Astrocyte (in vitro differentiated cells and primary cell): Measurements from ENCODE around the gene FAM3D. TPM values are rescaled to one million over a fixed set of nuclear protein-coding genes. Genes with fewer than 3 reads are reported as not detected.

Experiments used
- DNase-seq: peaks from one replicate; pipeline ENCODE4 v3.0.0-alpha.2; 2010; ENCODE audit warnings: low read depth
- FAIRE-seq: peaks from 2 replicates; lab custom pipeline; 2011; peaks lifted over from hg19 to GRCh38; lab: Jason Lieb, UNC
- H2AFZ ChIP-seq: 2 replicates; pipeline ENCODE4 v1.6.0; 2012; ENCODE audit warnings: low read depth, low read length, inconsistent platforms
- H3K27ac ChIP-seq: 2 replicates; pipeline ENCODE4 v1.5.1; 2011; ENCODE audit warnings: low read depth, low read length, inconsistent platforms
- H3K27me3 ChIP-seq: 2 replicates; pipeline ENCODE4 v1.6.0; 2011; ENCODE audit warnings: low read length, inconsistent platforms; ENCODE audit not compliant: insufficient read depth
- H3K36me3 ChIP-seq: 2 replicates; pipeline ENCODE4 v1.5.1; 2011; ENCODE audit warnings: low read length, inconsistent platforms; ENCODE audit not compliant: insufficient read depth
- H3K4me1 ChIP-seq: 2 replicates; pipeline ENCODE4 v1.5.1; 2011; ENCODE audit warnings: low read length, inconsistent platforms; ENCODE audit not compliant: insufficient read depth
- H3K4me2 ChIP-seq: 2 replicates; pipeline ENCODE4 v1.6.0; 2012; ENCODE audit warnings: low read length, inconsistent platforms
- H3K4me3 ChIP-seq: 2 replicates; pipeline ENCODE4 v1.5.1; 2011; ENCODE audit warnings: low read depth, mild to moderate bottlenecking, low read length, inconsistent platforms; ENCODE audit not compliant: insufficient read depth
- H3K79me2 ChIP-seq: 2 replicates; pipeline ENCODE4 v1.6.0; 2012; ENCODE audit warnings: mild to moderate bottlenecking, low read length, inconsistent platforms; ENCODE audit not compliant: insufficient read depth
- H3K9ac ChIP-seq: 2 replicates; pipeline ENCODE4 v1.6.0; 2012; ENCODE audit warnings: mild to moderate bottlenecking, low read length, inconsistent platforms
- H3K9me3 ChIP-seq: 2 replicates; pipeline ENCODE4 v1.5.1; 2012; ENCODE audit warnings: low read depth, mild to moderate bottlenecking, low read length, inconsistent platforms; ENCODE audit not compliant: insufficient read depth
- H4K20me1 ChIP-seq: 2 replicates; pipeline ENCODE4 v1.6.0; 2012; ENCODE audit warnings: low read length, inconsistent platforms; ENCODE audit not compliant: insufficient read depth
- H3K27ac Mint-ChIP-seq: one replicate; pipeline ENCODE4 v1.8.0; 2021; ENCODE audit warnings: mild to moderate bottlenecking, mixed read lengths; ENCODE audit not compliant: unreplicated experiment
- H3K27me3 Mint-ChIP-seq: one replicate; pipeline ENCODE4 v1.8.0; 2021; ENCODE audit warnings: low read depth, mixed read lengths; ENCODE audit not compliant: unreplicated experiment
- H3K36me3 Mint-ChIP-seq: one replicate; pipeline ENCODE4 v1.8.0; 2021; ENCODE audit warnings: low read depth, mixed read lengths; ENCODE audit not compliant: unreplicated experiment
- H3K4me1 Mint-ChIP-seq: one replicate; pipeline ENCODE4 v1.8.0; 2021; ENCODE audit warnings: low read depth, mixed read lengths; ENCODE audit not compliant: unreplicated experiment
- H3K4me3 Mint-ChIP-seq: one replicate; pipeline ENCODE4 v1.8.0; 2021; ENCODE audit warnings: mild to moderate bottlenecking, moderate library complexity, mixed read lengths; ENCODE audit not compliant: unreplicated experiment
- H3K9me3 Mint-ChIP-seq: one replicate; pipeline ENCODE4 v1.8.0; 2021; ENCODE audit warnings: mild to moderate bottlenecking, mixed read lengths; ENCODE audit not compliant: unreplicated experiment
- CTCF ChIP-seq: IDR thresholded peaks from 2 replicates; pipeline ENCODE4 v1.5.1; 2011; ENCODE audit warnings: low read depth, mild to moderate bottlenecking, inconsistent platforms, low read length, moderate library complexity; ENCODE audit not compliant: insufficient read depth
- EZH2 ChIP-seq: IDR thresholded peaks from 2 replicates; pipeline ENCODE4 v1.6.1; 2012; ENCODE audit warnings: mild to moderate bottlenecking, low read length, inconsistent platforms; ENCODE audit not compliant: insufficient read depth
- total RNA-seq: library from RNA; stranded (reverse); gene quantifications from 2 replicates; pipeline ENCODE4 v1.2.1, GENCODE V29; 2021

The FAM3D gene
- total RNA-seq, 1 donor from 2014 or later, result not detected

- Histone ChIP-seq H3K36me3 (no peaks in the 10 kb centered on the region), H3K9ac (no peak overlapping the region), H3K4me2 (no peak overlapping the region), H3K27me3 (no peaks in the 10 kb centered on the region), H3K4me1 (peaks cover 18% of the 10 kb centered on the region), H3K4me3 (no peak overlapping the region), H3K27ac (no peak overlapping the region), H4K20me1 (no peaks in the 10 kb centered on the region), H3K9me3 (no peaks in the 10 kb centered on the region), H3K79me2 (no peaks in the 10 kb centered on the region), H2AFZ (no peak overlapping the region)
- no peak for FAIRE-seq
- TF ChIP-seq EZH2, result no peak
- no peak for TF ChIP-seq CTCF
- H3K4me1 Mint-ChIP-seq, result peaks cover 4% of the 10 kb centered on the region
- H3K4me3 Mint-ChIP-seq, result no peak overlapping the region
- H3K27me3 Mint-ChIP-seq, result peaks cover 35% of the 10 kb centered on the region
- no peak overlapping the region for H3K27ac Mint-ChIP-seq
- DNase-seq, result peak; percentile 9
- peaks cover 6% of the 10 kb centered on the region for H3K9me3 Mint-ChIP-seq
- H3K36me3 Mint-ChIP-seq, result no peaks in the 10 kb centered on the region
These were observed 39.0 kb downstream of the FAM3D start for GRCh38 chr3:58627570-58627885.

- H3K4me3 ChIP-seq, result no peak overlapping the region
- Mint-ChIP-seq H3K27ac (no peak overlapping the region), H3K4me1 (peaks cover 4% of the 10 kb centered on the region), H3K9me3 (peaks cover 6% of the 10 kb centered on the region), H3K36me3 (no peaks in the 10 kb centered on the region), H3K4me3 (no peak overlapping the region), H3K27me3 (peaks cover 37% of the 10 kb centered on the region)
- H4K20me1 ChIP-seq, result no peaks in the 10 kb centered on the region
- no peak for DNase-seq
- no peak overlapping the region for H3K27ac ChIP-seq
- no peaks in the 10 kb centered on the region for H3K36me3 ChIP-seq
- no peak overlapping the region for H3K9ac ChIP-seq
- no peaks in the 10 kb centered on the region for H3K27me3 ChIP-seq
- no peak for TF ChIP-seq EZH2
- no peak for TF ChIP-seq CTCF
- peaks cover 18% of the 10 kb centered on the region for H3K4me1 ChIP-seq
- no peak overlapping the region for H2AFZ ChIP-seq
- no peak for FAIRE-seq
- H3K4me2 ChIP-seq, result no peak overlapping the region
- no peaks in the 10 kb centered on the region for H3K9me3 ChIP-seq
- no peaks in the 10 kb centered on the region for H3K79me2 ChIP-seq
These were observed 39.6 kb downstream of the FAM3D start for GRCh38 chr3:58626841-58627569.

GRCh38 chr3:58625196-58625824 is 41.3 kb downstream of the FAM3D start:
- H3K4me3 ChIP-seq, result no peak overlapping the region
- peaks cover 35% of the 10 kb centered on the region for H3K27me3 Mint-ChIP-seq
- no peaks in the 10 kb centered on the region for H3K36me3 Mint-ChIP-seq
- no peak overlapping the region for H2AFZ ChIP-seq
- no peaks in the 10 kb centered on the region for H3K79me2 ChIP-seq
- no peak overlapping the region for H3K27ac Mint-ChIP-seq
- no peaks in the 10 kb centered on the region for H3K36me3 ChIP-seq
- H3K4me2 ChIP-seq, result no peak overlapping the region
- no peaks in the 10 kb centered on the region for H3K9me3 ChIP-seq
- peaks cover 6% of the 10 kb centered on the region for H3K9me3 Mint-ChIP-seq
- DNase-seq (peak; percentile 19), FAIRE-seq (no peak)
- no peak overlapping the region for H3K27ac ChIP-seq
- H3K27me3 ChIP-seq, result peaks cover 4% of the 10 kb centered on the region
- peaks cover 18% of the 10 kb centered on the region for H3K4me1 ChIP-seq
- H3K4me3 Mint-ChIP-seq, result no peak overlapping the region
- H4K20me1 ChIP-seq, result no peaks in the 10 kb centered on the region
- TF ChIP-seq CTCF (no peak), EZH2 (no peak)
- no peak overlapping the region for H3K9ac ChIP-seq
- H3K4me1 Mint-ChIP-seq, result peaks cover 7% of the 10 kb centered on the region
